ENCODE data around the gene PIP5K1B. TPM values are rescaled to one million over a fixed set of nuclear protein-coding genes. Genes with fewer than 3 reads are reported as not detected.

The PIP5K1B gene
- total RNA-seq, 1 experiment from 2014 or later, result 2.5 TPM

- no peak overlapping the region for H3K18ac ChIP-seq (ENCODE audit: insufficient read length, low read depth, low read length)
- no peak for DNase-seq
- H3K4me1 Mint-ChIP-seq, result peaks cover 26 to 38% of the 10 kb centered on the region in 2 experiments
- H4K5ac ChIP-seq (ENCODE audit: insufficient read length, low read depth, low read length), result no peak overlapping the region
- no peaks in the 10 kb centered on the region for H3K79me1 ChIP-seq (ENCODE audit: insufficient read depth, low read depth, low read length, poor library complexity, severe bottlenecking)
- H2AK5ac ChIP-seq (ENCODE audit: insufficient read length, low read length), result no peak overlapping the region
- H3K27me3 Mint-ChIP-seq (ENCODE audit: low read depth), result no peaks in the 10 kb centered on the region; the same call in 1 of the 2 replicates
- TF ChIP-seq, protein P1, sequence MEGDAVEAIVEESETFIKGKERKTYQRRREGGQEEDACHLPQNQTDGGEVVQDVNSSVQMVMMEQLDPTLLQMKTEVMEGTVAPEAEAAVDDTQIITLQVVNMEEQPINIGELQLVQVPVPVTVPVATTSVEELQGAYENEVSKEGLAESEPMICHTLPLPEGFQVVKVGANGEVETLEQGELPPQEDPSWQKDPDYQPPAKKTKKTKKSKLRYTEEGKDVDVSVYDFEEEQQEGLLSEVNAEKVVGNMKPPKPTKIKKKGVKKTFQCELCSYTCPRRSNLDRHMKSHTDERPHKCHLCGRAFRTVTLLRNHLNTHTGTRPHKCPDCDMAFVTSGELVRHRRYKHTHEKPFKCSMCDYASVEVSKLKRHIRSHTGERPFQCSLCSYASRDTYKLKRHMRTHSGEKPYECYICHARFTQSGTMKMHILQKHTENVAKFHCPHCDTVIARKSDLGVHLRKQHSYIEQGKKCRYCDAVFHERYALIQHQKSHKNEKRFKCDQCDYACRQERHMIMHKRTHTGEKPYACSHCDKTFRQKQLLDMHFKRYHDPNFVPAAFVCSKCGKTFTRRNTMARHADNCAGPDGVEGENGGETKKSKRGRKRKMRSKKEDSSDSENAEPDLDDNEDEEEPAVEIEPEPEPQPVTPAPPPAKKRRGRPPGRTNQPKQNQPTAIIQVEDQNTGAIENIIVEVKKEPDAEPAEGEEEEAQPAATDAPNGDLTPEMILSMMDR (conservative IDR thresholded peaks at IDR 0.05), result no peak
- H4K8ac ChIP-seq (replicated peaks; ENCODE audit: insufficient read length, low read depth, low read length), result no peak overlapping the region
- no CpG with 5 or more reads among the region's 5 CpGs for WGBS (ENCODE audit: extremely low coverage, insufficient read length, low lambda C conversion rate)
- H3T11ph ChIP-seq (ENCODE audit: low read length), result no peak overlapping the region
- no peak overlapping the region for H3K56ac ChIP-seq (ENCODE audit: insufficient read length, low read depth, low read length)
- no peak overlapping the region for H2BK120ac ChIP-seq (ENCODE audit: low read depth, low read length, poor library complexity, severe bottlenecking)
- no peak overlapping the region for H2BK12ac ChIP-seq (ENCODE audit: insufficient read length, low read depth, low read length)
- H3K27me3 ChIP-seq (ENCODE audit: insufficient read depth, low read length), result no peaks in the 10 kb centered on the region
- H3K23me2 ChIP-seq (ENCODE audit: insufficient read length, low read depth, low read length, poor library complexity, severe bottlenecking), result no peaks in the 10 kb centered on the region
- no peak overlapping the region for H4K91ac ChIP-seq (ENCODE audit: insufficient read length, low read depth, low read length)
- H2BK15ac ChIP-seq (ENCODE audit: low read depth, low read length), result no peak overlapping the region
- H2BK20ac ChIP-seq (ENCODE audit: low read depth, low read length, poor library complexity, severe bottlenecking), result no peak overlapping the region
- H3K4ac ChIP-seq (ENCODE audit: low read depth, low read length), result no peak overlapping the region
- H3K27ac ChIP-seq (ENCODE audit: insufficient read length, low read depth, low read length), result no peak overlapping the region
- H3K9me3 ChIP-seq (ENCODE audit: control insufficient read depth, low read depth, low read length), result no peaks in the 10 kb centered on the region
- H3K36me3 Mint-ChIP-seq (ENCODE audit: insufficient read depth in 1 of 3, low read depth in 3 of 3), result no peaks in the 10 kb centered on the region
- no peaks in the 10 kb centered on the region for H3K79me2 ChIP-seq (ENCODE audit: insufficient read depth, low read length)
- no peak overlapping the region for H2BK5ac ChIP-seq (ENCODE audit: insufficient read length, low read length)
- no peak overlapping the region for H3K9ac ChIP-seq (ENCODE audit: extremely low read depth, insufficient read length, low read length)
- H2AFZ ChIP-seq (ENCODE audit: low read length), result no peak overlapping the region
- no peaks in the 10 kb centered on the region for H3K9me3 Mint-ChIP-seq
- H4K20me1 ChIP-seq (ENCODE audit: control insufficient read depth, insufficient read depth, insufficient read length), result no peaks in the 10 kb centered on the region
- no peak overlapping the region for H3K14ac ChIP-seq (ENCODE audit: insufficient read depth, low read length)
- no peak overlapping the region for H3K27ac Mint-ChIP-seq
- no peak overlapping the region for H3K23ac ChIP-seq (ENCODE audit: insufficient read length, low read depth, low read length)
- H3K4me3 Mint-ChIP-seq, result no peak overlapping the region
- H3K4me2 ChIP-seq (ENCODE audit: insufficient read depth, insufficient read length, low read length), result no peak overlapping the region
- H3K4me1 ChIP-seq (ENCODE audit: insufficient read depth, low read length), result no peaks in the 10 kb centered on the region
Observed at GRCh38 chr9:68996462-68996861, 291.4 kb downstream of the PIP5K1B start.
